ENCODE results near the gene IPCEF1.
"Not testable (repeated sequence)": the region's sequence is repeated elsewhere in the genome, so short reads cannot be mapped to it uniquely, and the experiment has no call there.

IPCEF1 gene

GRCh38 chr6:154243793-154244750 lies 112.5 kb downstream of the IPCEF1 start:
- FAIRE-seq: no peak

GRCh38 chr6:154242617-154243357 lies 113.8 kb downstream of the IPCEF1 start:
- FAIRE-seq: no peak

GRCh38 chr6:154241581-154241980 lies 115.0 kb downstream of the IPCEF1 start:
- FAIRE-seq: no peak

- FAIRE-seq: not testable (repeated sequence)
Measured at GRCh38 chr6:154241061-154241460, 115.5 kb downstream of the IPCEF1 start.

GRCh38 chr6:154239392-154239791 lies 117.2 kb downstream of the IPCEF1 start:
- no peak for FAIRE-seq

- FAIRE-seq: no peak
Measured at GRCh38 chr6:154238831-154239230, 117.8 kb downstream of the IPCEF1 start.

GRCh38 chr6:154236646-154237301 lies 119.8 kb downstream of the IPCEF1 start:
- FAIRE-seq: no peak

- FAIRE-seq: no peak
Measured at GRCh38 chr6:154234019-154234772, 122.4 kb downstream of the IPCEF1 start.

GRCh38 chr6:154233383-154233782 lies 123.2 kb downstream of the IPCEF1 start:
- no peak for FAIRE-seq

GRCh38 chr6:154232013-154232910 lies 124.3 kb downstream of the IPCEF1 start:
- no peak for FAIRE-seq

GRCh38 chr6:154230910-154231595 lies 125.5 kb downstream of the IPCEF1 start:
- no peak for FAIRE-seq

GRCh38 chr6:154230393-154230792 lies 126.2 kb downstream of the IPCEF1 start:
- FAIRE-seq: no peak

GRCh38 chr6:154229786-154230185 lies 126.8 kb downstream of the IPCEF1 start:
- no peak for FAIRE-seq

GRCh38 chr6:154228521-154228905 lies 128.1 kb downstream of the IPCEF1 start:
- FAIRE-seq: no peak

GRCh38 chr6:154227862-154228520 lies 128.6 kb downstream of the IPCEF1 start:
- FAIRE-seq: no peak

GRCh38 chr6:154226461-154226860 lies 130.1 kb downstream of the IPCEF1 start:
- no peak for FAIRE-seq

- FAIRE-seq: no peak
Measured at GRCh38 chr6:154223296-154223695, 133.3 kb downstream of the IPCEF1 start.

GRCh38 chr6:154222716-154223115 lies 133.9 kb downstream of the IPCEF1 start:
- no peak for FAIRE-seq

- no peak for FAIRE-seq
Measured at GRCh38 chr6:154219250-154219649, 137.4 kb downstream of the IPCEF1 start.

GRCh38 chr6:154218787-154219186 lies 137.8 kb downstream of the IPCEF1 start:
- FAIRE-seq: no peak

Measured in TTC549 (cell line).